HG02840 (cell line): ENCODE data around the gene GBX1.

Experiments used
- ATAC-seq: cut with Tn5 transposase; IDR thresholded peaks from one replicate; pipeline ENCODE4 v1.9.1; 2021; ENCODE audit warnings: mild to moderate bottlenecking, moderate library complexity, moderate number of reproducible peaks; ENCODE audit not compliant: unreplicated experiment, low FRiP score

The GBX1 gene

DNA sequence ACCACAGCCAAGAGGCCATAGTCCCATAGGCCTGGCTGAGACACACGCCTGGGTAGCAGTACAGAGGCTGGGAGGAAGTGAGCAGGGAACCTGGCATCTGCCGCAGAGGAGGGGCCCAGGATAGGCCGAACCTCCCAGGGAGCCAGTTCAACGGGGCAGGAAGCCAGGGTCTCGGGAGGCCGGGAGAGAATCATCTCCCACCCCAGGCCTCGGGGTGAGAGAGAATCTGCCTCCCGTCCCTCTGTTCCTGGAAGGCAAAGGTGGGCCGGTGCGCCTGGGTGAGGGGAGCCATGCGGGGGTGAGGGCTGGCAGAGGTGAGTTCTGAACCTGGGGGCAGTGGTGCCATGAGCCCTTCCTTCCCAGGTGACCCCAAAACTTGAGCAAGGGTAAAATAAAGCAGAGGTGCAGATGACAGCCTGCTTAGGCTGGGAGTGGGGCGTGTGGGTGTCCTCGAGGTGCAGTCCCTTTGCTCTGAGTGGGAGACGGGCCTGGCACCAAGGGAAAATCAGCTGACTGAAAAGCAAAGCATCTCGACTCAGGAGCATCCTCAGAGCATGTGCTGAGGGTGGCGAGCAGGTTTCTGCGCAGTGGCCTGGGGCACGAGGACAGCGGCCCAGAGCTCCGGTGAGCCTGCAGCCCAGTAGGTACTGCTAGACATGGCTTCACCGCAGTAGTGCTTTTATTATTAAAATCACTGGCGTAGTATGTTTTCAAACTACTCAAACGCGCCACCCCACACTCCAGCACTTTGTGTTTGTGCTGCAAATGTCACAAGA is 65.7 kb downstream of the GBX1 start:
- ATAC-seq = no peak

DNA sequence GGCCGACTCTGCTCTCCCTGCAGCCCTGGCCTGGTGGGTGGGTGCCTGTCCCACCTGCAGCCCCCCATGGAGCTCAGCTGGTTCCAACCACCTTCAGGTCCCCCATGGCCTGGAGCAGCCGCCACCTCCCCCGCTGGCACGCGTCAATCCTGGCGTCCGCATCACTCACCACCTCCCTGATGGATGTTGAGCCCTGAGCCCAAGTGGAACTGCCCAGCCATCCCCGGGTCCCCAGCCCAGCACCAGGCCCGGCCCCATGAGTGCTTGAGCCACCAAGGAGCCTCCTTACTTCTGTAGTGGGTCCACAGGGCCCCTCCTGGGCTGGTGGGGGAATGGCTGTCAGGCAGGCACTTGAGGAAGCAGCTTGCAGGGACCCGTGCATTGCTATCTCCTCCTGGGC is 66.6 kb downstream of the GBX1 start:
- no peak for ATAC-seq

DNA sequence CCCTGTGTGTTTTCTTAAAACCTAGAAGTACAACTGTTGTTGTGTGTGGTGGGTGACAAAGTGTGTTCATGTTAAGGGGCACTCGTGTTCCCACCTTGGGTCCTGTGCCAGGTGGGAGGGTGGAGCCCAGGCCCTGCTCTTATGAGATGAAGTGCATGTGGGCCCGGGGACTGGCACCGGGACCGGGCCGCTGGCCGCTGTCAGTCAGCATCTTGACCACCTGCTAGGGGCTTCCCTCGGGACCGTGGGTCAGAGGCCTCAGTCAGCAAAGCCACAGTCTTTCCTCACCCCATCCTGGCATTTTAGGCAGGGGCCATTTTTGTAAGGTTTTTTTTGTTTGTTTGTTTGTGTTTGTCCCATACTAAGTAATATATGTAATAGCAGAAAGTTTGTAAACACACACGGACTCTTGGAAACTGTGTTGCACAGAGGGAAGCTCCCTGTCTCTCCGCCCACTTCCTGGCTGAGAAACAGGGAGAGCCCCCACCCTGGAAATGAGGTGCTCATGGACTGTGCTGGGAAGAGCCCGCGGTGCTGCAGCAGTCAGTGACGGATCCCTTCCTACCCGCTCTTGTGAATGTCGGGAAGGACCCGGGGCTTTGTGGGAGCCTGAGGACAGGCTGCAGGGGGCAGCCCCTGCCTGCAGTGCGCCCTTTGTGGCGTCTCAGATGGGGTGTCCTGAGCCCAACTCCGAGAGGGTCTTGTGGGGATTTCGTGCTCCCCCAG is 67.8 kb downstream of the GBX1 start:
- no peak for ATAC-seq
